Activated CD4-positive, CD25-positive, alpha-beta regulatory T cell treated with anti-CD3 and anti-CD28 coated beads, Interleukin-2, amount 50 U/mL, for 72 hours (primary cell): ENCODE measurements around the gene NME9.

ENCODE experiments used
- DNase-seq: peaks from one replicate; pipeline ENCODE4 v3.0.0; 2021

Gene NME9

GRCh38 chr3:138270245-138270644, 59.4 kb downstream of the NME9 start:
- DNase-seq, result no peak

DNA sequence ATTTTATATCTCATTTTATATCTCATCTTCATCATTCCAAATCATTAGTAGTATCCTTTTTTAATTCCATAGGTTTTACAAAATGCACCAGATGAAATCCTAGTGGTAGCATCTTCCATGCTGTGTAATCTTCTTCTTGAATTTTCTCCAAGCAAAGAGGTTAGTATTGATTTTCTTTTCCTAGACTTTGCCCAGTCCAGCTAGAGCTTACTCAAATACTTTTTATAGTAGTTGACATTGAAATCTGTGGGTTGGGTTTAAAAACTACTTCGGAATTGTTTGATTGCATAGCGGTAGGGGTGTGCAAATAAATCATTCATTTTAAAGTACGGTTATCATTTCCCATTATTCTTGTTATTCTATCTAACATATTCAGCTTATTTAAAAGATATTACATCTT, 62.6 kb downstream of the NME9 start:
- no peak for DNase-seq

- DNase-seq, result no peak
These were observed 63.9 kb downstream of the NME9 start for GRCh38 chr3:138265745-138266144.

DNA sequence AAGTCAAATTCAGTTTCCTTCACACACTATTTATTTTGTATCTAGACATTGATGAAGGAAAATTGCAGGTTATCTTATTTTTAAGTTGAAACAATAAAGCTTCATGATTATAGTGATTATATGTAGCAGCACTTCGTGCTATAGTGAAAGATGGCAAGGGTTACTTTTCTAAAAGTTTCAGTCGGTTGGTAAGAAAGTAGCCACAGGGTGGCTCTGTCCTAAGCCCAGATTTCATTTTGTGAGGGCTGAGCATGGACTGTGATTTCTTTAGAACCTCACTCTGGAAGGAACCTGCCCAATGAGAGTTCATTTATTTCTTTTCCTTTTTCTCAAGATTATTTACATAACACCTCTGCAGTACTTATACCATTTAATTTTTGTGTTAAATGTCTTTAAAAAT, 66.5 kb downstream of the NME9 start:
- no peak for DNase-seq

DNA sequence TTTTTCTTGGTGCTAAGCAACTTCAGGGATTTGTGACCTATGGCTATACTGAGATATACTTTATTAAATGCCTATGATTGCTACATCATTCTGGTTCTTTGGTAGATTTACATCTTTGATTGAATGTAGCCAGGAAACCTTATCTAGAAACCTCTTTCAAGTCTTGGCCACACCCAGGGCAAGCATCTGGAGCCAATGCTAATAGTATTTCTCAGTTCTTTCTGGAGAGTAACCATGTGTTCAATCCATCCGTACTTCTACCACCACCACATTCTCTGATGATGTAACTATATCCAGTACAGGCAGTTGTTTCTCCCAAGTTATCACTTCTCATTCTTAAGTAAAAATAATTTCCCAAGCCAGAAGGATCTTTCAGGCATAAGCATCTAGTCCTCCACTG, 69.0 kb downstream of the NME9 start:
- no peak for DNase-seq

GRCh38 chr3:138259126-138259525, 70.5 kb downstream of the NME9 start:
- DNase-seq, result no peak

DNA sequence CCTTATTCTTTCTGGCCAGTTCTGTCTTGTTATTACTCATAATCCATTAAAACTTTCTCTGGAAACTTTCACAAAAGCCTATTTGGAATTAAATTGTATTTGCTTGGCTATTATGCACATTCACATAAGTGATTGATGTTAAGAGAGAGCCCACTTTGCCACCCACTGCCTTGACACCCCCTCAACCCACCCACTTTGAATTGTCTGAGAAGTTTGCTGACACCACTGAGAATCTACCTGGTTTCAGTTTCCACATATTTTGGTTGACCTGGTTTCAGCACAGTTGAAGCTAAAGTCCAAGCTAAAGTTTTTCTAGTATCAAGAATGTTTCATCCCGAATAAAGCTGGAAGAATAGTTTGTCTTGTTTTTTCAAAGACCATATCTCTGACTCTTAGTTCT, 71.7 kb downstream of the NME9 start:
- DNase-seq, result no peak

GRCh38 chr3:138256022-138256421, 73.6 kb downstream of the NME9 start:
- DNase-seq, result no peak

DNA sequence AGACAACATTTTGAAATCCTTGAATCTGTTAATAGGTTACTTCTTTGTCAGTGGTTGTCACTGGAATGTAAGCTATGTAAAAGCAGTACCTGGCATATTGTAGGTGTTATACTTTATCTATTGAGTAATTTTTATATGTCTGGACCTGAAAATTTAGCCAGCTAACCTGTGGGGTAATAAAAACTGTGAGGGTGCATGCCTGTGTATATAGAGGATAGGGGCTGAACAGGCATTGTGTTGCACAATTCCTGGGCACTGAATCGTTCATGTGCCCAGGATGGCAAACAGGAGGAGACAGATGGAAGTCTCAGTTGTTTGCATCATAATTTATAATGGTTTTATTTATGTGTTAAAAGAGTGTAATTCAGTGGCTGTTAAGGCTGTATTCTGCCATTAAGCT, 75.4 kb downstream of the NME9 start:
- no peak for DNase-seq

- DNase-seq, result no peak
These were observed 76.0 kb downstream of the NME9 start for GRCh38 chr3:138253609-138254008.
